ENCODE results near the gene PLEKHA7.

The PLEKHA7 gene

DNA sequence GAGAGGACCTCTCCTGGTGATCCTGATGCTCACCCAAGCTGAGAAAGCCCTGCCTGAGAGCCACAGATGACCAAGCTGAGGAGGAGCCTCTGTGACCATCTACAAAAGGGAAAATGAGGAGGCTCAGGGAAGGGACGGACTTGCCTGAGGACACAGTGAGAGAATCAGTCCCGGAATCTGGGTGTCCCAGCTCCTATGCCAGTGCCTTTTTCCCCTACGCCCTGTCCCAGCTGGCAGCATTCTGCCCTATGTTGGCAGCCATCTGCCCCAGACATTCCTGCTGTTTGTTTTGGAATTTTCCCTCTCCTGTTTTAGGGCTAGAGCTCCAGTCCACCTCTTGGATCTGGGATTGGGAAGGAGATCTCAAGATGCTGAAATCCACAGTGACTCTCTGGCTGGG lies 221.2 kb downstream of the PLEKHA7 start:
- DNase-seq (ENCODE audit: low spot score in 2 of 2) (no peak), ATAC-seq (replicated peaks; ENCODE audit: extremely low read depth, poor library complexity, severe bottlenecking) (no peak)
- peaks cover 5% of the 10 kb centered on the region for H3K36me3 Mint-ChIP-seq (ENCODE audit: insufficient read depth)
- no peak overlapping the region for H3K27ac Mint-ChIP-seq (ENCODE audit: low read depth)
- peaks cover 14% of the 10 kb centered on the region for H3K27me3 Mint-ChIP-seq
- no peaks in the 10 kb centered on the region for H3K9me3 Mint-ChIP-seq
- H3K4me1 Mint-ChIP-seq, result no peaks in the 10 kb centered on the region
- no peak overlapping the region for H3K4me3 Mint-ChIP-seq

DNA sequence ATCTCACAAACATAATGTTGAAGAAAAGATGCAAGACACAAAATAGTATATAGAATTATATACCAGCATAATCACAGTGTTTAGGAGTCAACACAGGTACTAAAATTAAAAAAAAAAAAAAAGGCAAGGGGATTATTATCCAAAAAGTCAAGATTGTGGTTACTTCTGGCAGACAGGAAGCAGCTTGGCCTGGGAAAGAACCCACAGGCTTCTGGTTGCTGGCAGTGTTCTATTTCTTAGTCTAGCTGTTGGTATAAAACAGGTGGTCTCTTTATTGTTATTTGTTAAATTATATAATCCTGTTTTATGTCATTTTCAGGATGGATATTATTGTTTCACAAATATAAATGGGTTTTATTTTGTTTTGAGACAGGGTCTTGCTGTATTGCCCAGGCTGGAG lies 221.8 kb downstream of the PLEKHA7 start:
- Mint-ChIP-seq H3K9me3 (no peaks in the 10 kb centered on the region), H3K4me3 (no peak overlapping the region), H3K4me1 (no peaks in the 10 kb centered on the region), H3K27me3 (peaks cover 14% of the 10 kb centered on the region), H3K27ac (ENCODE audit: low read depth) (no peak overlapping the region), H3K36me3 (ENCODE audit: insufficient read depth) (peaks cover 5% of the 10 kb centered on the region)
- ATAC-seq (replicated peaks; ENCODE audit: extremely low read depth, poor library complexity, severe bottlenecking) (no peak), DNase-seq (ENCODE audit: low spot score in 2 of 2) (no peak)

DNA sequence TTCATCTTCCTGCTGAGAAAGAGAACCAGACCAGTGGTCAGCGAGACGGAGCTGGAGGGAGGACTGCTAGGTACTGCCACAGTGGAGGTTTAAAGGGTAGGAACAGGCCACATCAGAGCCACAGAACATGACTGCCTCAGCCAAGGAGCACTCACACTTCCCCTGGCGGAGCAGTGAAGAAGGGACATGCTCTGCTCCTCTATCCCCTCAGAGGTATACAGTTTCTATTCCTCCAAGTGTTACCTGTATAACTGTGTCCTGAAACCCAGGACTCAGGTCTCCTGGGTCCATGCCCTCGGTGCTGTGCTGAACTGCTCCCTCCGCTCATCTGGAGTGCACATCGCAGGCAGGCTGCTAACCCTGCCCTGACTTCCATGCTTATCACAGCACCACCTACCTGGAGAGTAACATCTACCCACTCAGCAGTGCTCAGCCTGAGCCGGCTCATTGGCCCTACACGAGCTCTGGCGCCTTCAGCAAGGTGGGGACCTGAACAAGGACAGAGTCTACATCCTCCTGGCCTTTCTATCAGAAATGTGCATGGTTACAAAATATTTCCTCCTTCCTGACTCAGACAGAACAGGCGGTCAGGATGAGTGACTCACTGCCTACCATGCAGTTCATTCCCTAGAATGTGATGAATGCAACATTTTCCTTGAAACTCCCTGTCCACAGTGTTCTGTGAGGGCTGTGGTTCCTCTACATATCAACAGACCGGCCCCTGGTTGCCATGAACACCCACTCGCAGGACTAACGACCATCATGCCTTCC lies 222.8 kb downstream of the PLEKHA7 start:
- Mint-ChIP-seq H3K27ac (ENCODE audit: low read depth) (no peak overlapping the region), H3K9me3 (no peaks in the 10 kb centered on the region), H3K36me3 (ENCODE audit: insufficient read depth) (peaks cover 5% of the 10 kb centered on the region), H3K4me3 (no peak overlapping the region), H3K27me3 (peaks cover 14% of the 10 kb centered on the region), H3K4me1 (no peaks in the 10 kb centered on the region)
- no peak for ATAC-seq (replicated peaks; ENCODE audit: extremely low read depth, poor library complexity, severe bottlenecking)
- no peak for DNase-seq (ENCODE audit: low spot score in 2 of 2)

DNA sequence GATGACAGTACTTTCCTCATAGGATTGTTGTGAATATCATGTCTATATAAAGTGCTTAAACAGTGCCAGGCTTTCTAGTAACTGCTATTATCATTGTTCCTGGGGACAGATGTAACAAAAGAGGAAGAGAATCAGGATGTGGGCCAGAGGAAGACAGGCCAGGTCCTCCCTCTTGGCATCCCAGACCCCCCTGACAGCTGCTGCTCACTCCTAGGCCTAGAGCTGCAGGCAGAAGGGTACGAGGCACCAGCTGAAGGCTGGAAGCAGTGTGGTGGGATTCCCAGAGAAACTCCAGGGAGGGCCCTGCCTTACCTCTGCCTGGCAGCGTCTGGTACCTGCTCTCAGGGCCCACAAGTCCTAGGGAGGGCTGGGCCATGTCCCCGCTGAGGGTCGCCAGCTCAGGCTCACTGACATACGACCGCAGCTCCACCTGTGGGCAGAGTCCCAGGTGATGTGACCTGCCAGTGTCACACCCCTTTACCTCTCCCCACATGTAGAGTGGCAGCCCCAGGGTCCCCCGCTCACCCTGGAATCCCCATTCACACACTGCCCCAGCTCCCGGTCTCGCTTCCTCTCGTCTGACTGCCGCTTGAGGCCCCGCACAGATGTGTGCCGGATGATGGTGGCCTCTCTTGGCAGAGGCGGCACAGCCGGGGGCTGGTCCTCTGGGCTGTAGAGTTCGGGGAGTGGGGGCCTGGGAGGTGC lies 223.6 kb downstream of the PLEKHA7 start:
- no peaks in the 10 kb centered on the region for H3K9me3 Mint-ChIP-seq
- H3K27me3 Mint-ChIP-seq, result peaks cover 14% of the 10 kb centered on the region
- no peaks in the 10 kb centered on the region for H3K4me1 Mint-ChIP-seq
- H3K27ac Mint-ChIP-seq (ENCODE audit: low read depth), result no peak overlapping the region
- no peak overlapping the region for H3K4me3 Mint-ChIP-seq
- DNase-seq (ENCODE audit: low spot score in 2 of 2), result no peak
- ATAC-seq (replicated peaks; ENCODE audit: extremely low read depth, poor library complexity, severe bottlenecking), result peak; percentile 36
- H3K36me3 Mint-ChIP-seq (ENCODE audit: insufficient read depth), result peaks cover 5% of the 10 kb centered on the region

DNA sequence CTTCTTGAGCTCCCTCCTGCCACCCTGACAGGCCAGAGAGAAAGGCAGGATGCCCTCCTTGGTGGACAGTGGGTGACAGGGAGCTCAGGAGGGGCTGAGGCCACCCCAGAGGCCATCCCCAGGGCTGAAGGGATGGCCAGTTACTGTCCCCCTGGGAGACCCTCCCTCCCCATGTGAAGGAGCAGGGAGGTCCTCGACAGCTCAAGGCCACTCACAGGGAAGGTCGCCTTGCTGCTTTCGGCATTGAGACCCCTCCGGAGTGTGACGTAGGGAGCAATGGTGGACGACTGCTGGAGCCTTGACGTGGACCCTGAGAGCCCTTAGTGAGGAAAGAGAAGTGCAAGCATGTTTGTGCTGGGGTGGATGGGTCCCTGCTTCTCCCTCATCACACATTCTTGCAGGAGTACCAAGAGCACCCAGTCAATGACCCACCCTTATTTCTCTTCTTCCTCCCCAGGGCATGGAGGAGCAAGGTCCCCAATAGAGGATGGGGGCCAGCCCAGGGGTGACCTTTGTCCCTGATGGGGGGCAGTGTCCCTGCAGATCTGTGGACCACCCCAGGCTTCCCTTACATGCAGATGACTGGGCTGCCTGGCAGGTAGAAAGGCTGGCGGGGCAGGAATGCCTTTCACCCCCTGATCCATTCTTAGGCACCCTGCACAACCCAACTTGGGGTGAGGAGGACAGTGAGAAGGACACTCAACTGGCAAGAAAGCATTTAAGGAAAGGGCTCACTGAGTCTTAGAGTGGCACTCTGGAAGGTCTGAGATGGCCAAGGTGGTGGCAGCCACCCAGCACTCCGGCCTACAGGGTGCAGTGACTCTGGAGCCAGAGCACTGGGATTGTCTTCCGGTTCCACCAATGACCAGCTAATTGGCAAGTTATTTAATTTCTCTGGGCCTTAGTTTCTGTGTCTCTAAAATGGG lies 224.4 kb downstream of the PLEKHA7 start:
- H3K36me3 Mint-ChIP-seq (ENCODE audit: insufficient read depth), result peaks cover 5% of the 10 kb centered on the region
- H3K9me3 Mint-ChIP-seq, result no peaks in the 10 kb centered on the region
- H3K27ac Mint-ChIP-seq (ENCODE audit: low read depth), result no peak overlapping the region
- ATAC-seq (replicated peaks; ENCODE audit: extremely low read depth, poor library complexity, severe bottlenecking), result no peak
- no peak overlapping the region for H3K4me3 Mint-ChIP-seq
- no peak for DNase-seq (ENCODE audit: low spot score in 2 of 2)
- peaks cover 10% of the 10 kb centered on the region for H3K27me3 Mint-ChIP-seq
- no peaks in the 10 kb centered on the region for H3K4me1 Mint-ChIP-seq

DNA sequence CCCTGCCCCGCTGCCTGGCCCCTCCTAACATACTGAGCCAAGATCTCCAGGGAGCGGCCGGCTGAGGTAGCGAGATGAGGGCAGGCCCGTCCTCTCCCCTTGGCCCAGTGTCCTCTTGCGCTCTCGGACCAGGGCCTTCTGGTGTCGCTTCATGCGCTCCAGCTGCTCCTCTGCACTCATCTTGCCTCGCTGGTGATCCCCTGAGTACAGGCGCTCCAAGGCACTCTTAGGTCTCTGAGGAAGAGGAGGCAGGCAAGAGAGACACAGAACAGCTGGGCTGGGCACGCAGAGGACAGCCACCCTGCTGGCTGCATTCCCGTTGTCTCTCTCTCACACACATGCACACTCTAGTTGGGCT lies 225.2 kb downstream of the PLEKHA7 start:
- no peak for ATAC-seq (replicated peaks; ENCODE audit: extremely low read depth, poor library complexity, severe bottlenecking)
- no peak for DNase-seq (ENCODE audit: low spot score in 2 of 2)
- Mint-ChIP-seq H3K4me3 (no peak overlapping the region), H3K27me3 (peaks cover 2% of the 10 kb centered on the region), H3K4me1 (no peaks in the 10 kb centered on the region), H3K36me3 (ENCODE audit: insufficient read depth) (peaks cover 2% of the 10 kb centered on the region), H3K27ac (ENCODE audit: low read depth) (no peak overlapping the region), H3K9me3 (no peaks in the 10 kb centered on the region)

DNA sequence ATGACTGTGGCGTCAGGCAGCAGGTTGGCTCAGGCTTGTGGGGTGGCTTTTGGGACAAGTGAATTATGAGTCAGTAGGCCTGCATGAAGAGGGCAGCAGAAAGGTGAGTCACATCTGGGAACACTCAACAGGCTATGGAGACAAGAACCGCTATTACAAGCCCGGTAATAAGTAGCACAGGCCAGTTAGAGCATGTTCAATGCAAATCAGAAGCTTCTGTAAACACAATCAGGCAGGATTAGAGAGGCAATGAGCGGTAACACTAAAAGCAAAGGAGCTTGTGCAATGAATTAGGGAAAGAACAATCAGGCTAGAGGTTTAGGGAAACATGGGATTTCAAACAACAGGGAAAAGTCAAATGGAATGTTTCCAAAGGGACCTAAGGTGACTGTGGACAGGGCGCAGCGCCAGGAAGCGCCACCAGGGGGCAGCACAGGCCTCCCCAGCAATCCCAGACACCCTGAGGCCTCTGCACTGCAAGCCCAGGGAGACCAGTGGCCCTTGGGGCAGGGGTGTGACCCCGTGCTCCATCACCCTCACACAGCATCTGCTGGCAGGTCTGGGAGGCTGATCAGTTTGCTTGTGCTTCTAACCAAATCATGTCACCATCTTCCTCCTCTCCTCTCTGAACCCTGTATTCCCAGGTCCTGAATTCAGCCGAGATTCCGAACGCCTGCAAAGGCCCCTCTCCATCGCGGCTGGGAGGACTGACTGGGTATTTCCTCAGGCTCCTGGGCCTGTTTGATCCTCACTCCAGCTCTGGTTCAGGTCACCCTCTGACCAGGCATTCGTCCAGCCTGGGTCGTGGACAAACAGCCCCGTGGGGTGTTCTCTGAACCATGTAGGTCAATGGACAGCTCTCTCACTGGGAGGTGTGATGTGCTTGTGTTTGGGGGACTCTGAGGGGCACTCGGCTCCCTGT lies 225.8 kb downstream of the PLEKHA7 start:
- ATAC-seq (replicated peaks; ENCODE audit: extremely low read depth, poor library complexity, severe bottlenecking), result no peak
- Mint-ChIP-seq H3K27ac (ENCODE audit: low read depth) (no peak overlapping the region), H3K4me3 (no peak overlapping the region)

DNA sequence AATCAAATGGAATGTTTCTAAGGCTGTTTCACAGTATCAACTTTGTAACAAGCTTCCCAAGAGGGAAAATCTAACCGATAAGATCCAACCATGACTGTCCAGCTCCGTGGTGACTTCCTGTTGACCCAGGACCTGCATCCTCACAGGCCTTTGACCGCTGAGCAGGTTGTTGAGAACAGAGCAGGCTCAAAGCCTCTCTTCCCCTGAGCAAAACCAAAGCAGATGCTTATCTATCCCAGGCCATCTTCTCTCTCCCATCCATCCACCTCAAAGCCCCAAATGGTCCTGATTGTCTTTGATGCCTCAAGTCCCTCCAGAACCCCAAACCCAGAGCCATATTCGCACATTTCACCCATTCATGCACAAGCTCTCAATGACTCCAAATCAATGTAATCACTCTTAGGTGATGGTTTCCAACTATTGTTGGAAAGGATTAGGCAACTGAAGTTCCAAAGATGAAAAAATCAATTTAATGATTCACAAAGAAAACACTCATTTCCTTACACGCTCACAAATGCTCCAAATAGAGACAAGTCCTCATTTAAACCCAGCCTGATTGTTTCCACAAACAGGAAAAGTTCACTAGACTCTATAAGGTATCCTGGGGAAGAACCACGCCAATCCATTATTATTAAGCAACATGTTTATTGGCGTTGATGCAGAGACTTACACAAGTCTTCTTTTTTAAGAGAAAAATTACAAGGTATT lies 227.0 kb downstream of the PLEKHA7 start:
- H3K36me3 Mint-ChIP-seq (ENCODE audit: insufficient read depth), result peaks cover 2% of the 10 kb centered on the region
- no peaks in the 10 kb centered on the region for H3K9me3 Mint-ChIP-seq
- H3K4me3 Mint-ChIP-seq, result no peak overlapping the region
- H3K27me3 Mint-ChIP-seq, result no peaks in the 10 kb centered on the region
- no peak for ATAC-seq (replicated peaks; ENCODE audit: extremely low read depth, poor library complexity, severe bottlenecking)
- H3K4me1 Mint-ChIP-seq, result no peaks in the 10 kb centered on the region
- no peak overlapping the region for H3K27ac Mint-ChIP-seq (ENCODE audit: low read depth)
- DNase-seq (ENCODE audit: low spot score in 2 of 2), result no peak

More for the DNA sequence above, 225.8 kb downstream of the PLEKHA7 start:
- H3K9me3 Mint-ChIP-seq, result no peaks in the 10 kb centered on the region
- peak; percentile 20 to 33 for DNase-seq (ENCODE audit: low spot score in 2 of 2)
- H3K4me1 Mint-ChIP-seq, result no peaks in the 10 kb centered on the region
- H3K27me3 Mint-ChIP-seq, result no peaks in the 10 kb centered on the region
- peaks cover 2% of the 10 kb centered on the region for H3K36me3 Mint-ChIP-seq (ENCODE audit: insufficient read depth)

DNA sequence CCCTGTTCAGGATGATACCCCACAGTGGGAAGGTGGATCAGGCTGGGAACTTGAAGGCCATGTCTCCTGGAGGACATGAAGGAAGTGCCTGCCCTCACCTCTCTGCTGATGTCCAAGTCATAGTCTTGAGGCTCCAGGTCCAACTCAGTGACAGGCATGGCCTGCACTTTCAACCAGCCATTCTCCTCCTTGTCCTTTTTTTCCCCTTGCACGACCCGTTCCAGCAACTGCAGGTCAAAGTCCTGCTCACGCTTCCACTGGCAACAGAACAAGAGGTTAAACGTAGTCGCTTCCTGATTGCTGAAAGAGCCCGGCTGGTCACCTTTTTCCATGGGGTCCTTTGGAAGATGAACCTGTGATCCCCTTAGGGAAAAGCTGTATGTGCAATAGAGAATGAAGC lies 228.1 kb downstream of the PLEKHA7 start:
- Mint-ChIP-seq H3K4me3 (no peak overlapping the region), H3K4me1 (no peaks in the 10 kb centered on the region), H3K27ac (ENCODE audit: low read depth) (no peak overlapping the region), H3K36me3 (ENCODE audit: insufficient read depth) (peaks cover 2% of the 10 kb centered on the region), H3K9me3 (no peaks in the 10 kb centered on the region), H3K27me3 (no peaks in the 10 kb centered on the region)
- DNase-seq (ENCODE audit: low spot score in 2 of 2), result no peak
- ATAC-seq (replicated peaks; ENCODE audit: extremely low read depth, poor library complexity, severe bottlenecking), result no peak

DNA sequence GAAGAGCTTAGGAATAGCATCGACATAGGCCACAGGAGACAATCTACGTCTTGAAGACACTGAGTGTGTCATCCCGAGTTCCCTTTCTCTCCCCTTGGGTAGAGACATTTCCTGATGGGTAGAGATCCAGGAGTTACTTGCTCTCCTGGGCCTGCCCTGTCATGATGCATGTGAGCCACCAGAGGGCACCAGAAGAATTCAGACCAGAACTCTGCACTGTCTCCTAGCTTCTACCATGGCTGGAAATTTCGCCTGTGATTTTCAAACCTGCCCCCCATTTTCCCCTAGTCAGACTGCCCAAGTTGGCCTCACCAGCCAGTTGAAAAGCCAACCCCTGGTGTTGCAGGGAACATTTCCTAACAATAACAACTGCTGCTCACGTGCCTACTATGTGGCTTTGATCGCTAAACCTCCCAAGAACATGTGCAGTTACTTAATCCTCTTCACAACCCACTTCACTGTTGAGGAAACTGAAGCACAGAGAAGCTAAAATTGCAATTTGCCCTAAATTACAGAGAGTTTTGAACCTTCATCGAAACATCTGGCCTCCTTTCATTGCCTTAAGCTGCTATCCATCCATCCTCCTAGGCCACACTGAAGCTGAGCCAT lies 228.6 kb downstream of the PLEKHA7 start:
- DNase-seq (ENCODE audit: low spot score in 2 of 2) (peak in 1 of 2 donors; percentile 18), ATAC-seq (replicated peaks; ENCODE audit: extremely low read depth, poor library complexity, severe bottlenecking) (peak; percentile 57)
- H3K27ac Mint-ChIP-seq (ENCODE audit: low read depth), result no peak overlapping the region
- no peaks in the 10 kb centered on the region for H3K9me3 Mint-ChIP-seq
- H3K27me3 Mint-ChIP-seq, result no peaks in the 10 kb centered on the region
- no peak overlapping the region for H3K4me3 Mint-ChIP-seq
- peaks cover 2% of the 10 kb centered on the region for H3K36me3 Mint-ChIP-seq (ENCODE audit: insufficient read depth)
- H3K4me1 Mint-ChIP-seq, result no peaks in the 10 kb centered on the region

DNA sequence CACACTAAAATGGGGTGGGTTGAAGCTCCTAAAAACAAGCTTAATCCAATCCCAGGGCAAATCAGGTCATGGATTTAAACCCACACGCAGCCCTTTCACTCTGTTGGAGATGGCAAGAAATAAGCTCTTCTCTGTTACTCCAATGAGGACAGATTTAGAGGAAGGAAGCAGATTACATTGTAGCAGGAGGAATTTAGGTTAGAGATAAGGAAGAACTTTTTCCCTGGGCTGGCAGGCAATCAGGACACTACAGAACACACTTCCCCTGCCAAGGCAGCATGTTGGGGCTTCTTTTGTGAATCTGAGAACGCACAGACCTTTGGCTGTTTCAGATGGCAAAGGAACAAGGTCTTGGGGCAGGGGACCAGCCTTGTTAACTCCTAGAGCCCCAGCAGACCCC lies 229.5 kb downstream of the PLEKHA7 start:
- H3K27me3 Mint-ChIP-seq, result no peaks in the 10 kb centered on the region
- DNase-seq (ENCODE audit: low spot score in 2 of 2), result no peak
- no peak overlapping the region for H3K4me3 Mint-ChIP-seq
- no peaks in the 10 kb centered on the region for H3K4me1 Mint-ChIP-seq
- no peaks in the 10 kb centered on the region for H3K9me3 Mint-ChIP-seq
- H3K36me3 Mint-ChIP-seq (ENCODE audit: insufficient read depth), result peaks cover 2% of the 10 kb centered on the region
- H3K27ac Mint-ChIP-seq (ENCODE audit: low read depth), result no peak overlapping the region
- ATAC-seq (replicated peaks; ENCODE audit: extremely low read depth, poor library complexity, severe bottlenecking), result no peak

All from central memory CD8-positive, alpha-beta T cell (primary cell).